Fibroblast of pulmonary artery (primary cell): Measurements from ENCODE around the gene TRMT6.

Source experiments
- DNase-seq: peaks from one replicate; pipeline ENCODE4 v3.0.0-alpha.2; 2010; ENCODE audit warnings: low read depth
- H3K4me3 ChIP-seq: replicated peaks from 2 replicates; pipeline ENCODE4 v1.5.1; 2011; ENCODE audit warnings: low read depth, mild to moderate bottlenecking, control low read depth, low read length, moderate library complexity
- CTCF ChIP-seq: IDR thresholded peaks from 2 replicates; pipeline ENCODE4 v1.5.1; 2011; ENCODE audit warnings: mild to moderate bottlenecking, control low read depth, low read length, inconsistent platforms; ENCODE audit errors: missing control alignments

Gene TRMT6

GRCh38 chr20:5890773-5891441, 59.4 kb downstream of the TRMT6 start:
- no peak for DNase-seq
- H3K4me3 ChIP-seq: no peak overlapping the region
- no peak for TF ChIP-seq CTCF

GRCh38 chr20:5888041-5888440, 62.3 kb downstream of the TRMT6 start:
- TF ChIP-seq CTCF: no peak
- no peak for DNase-seq
- no peak overlapping the region for H3K4me3 ChIP-seq

- H3K4me3 ChIP-seq: no peak overlapping the region
- no peak for DNase-seq
- no peak for TF ChIP-seq CTCF
Measured at GRCh38 chr20:5887386-5887785, 62.9 kb downstream of the TRMT6 start.
